ENCODE measurements around the gene ST7.
A peak's percentile ranks its signal among the peaks of the same experiment; 100 is the strongest.

The ST7 gene

DNA sequence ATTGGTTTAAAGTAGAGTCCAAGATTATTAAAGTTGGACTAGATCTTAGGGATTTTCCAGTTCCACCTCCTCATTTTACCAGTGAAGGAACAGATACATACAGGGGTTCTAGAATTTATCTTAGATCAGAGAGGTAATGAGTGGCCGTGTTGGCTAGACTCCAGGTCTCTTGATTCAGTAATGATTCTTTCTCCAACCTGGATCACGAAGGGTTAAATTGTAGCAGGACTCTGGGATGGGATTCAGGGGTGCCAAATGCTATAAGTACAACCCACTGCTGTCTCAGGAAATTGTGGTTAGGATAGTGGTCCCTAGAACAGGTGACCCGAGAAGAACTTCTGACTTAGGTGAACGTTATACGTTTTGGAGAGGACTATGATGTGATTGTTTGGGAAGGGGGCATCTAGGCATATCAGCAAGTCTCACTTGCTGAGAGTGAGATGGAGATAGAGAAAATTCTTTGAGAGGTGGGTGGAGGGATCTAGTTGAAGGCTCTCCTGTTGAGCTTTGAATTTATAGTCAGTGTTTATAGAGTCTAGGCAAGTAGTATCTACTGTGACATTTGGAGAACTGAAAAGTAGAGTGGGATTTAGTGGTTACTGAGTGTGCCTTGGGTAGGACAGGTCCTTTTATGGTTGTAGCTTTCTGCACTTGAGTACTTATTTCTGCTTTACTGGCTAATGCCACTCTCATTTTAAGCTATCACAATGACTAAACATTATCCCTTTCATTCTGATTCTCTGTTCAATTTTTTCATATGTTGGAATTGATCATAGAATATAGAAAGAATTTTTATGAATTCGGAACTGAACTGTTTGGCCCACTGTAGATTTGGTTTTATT lies 58.3 kb downstream of the ST7 start:
- TF ChIP-seq, protein P1, sequence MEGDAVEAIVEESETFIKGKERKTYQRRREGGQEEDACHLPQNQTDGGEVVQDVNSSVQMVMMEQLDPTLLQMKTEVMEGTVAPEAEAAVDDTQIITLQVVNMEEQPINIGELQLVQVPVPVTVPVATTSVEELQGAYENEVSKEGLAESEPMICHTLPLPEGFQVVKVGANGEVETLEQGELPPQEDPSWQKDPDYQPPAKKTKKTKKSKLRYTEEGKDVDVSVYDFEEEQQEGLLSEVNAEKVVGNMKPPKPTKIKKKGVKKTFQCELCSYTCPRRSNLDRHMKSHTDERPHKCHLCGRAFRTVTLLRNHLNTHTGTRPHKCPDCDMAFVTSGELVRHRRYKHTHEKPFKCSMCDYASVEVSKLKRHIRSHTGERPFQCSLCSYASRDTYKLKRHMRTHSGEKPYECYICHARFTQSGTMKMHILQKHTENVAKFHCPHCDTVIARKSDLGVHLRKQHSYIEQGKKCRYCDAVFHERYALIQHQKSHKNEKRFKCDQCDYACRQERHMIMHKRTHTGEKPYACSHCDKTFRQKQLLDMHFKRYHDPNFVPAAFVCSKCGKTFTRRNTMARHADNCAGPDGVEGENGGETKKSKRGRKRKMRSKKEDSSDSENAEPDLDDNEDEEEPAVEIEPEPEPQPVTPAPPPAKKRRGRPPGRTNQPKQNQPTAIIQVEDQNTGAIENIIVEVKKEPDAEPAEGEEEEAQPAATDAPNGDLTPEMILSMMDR (IDR thresholded peaks at IDR 0.05), result no peak
- no peak overlapping the region for H3K4me3 ChIP-seq
- H3K27ac ChIP-seq, result peak overlapping the region; percentile 50 to 83
- H3K36me3 ChIP-seq, result no peaks in the 10 kb centered on the region
- H3K9me3 ChIP-seq, result no peaks in the 10 kb centered on the region
- intact Hi-C loops (cut with DNase I; ENCODE audit: low total_unique reads), result no loop called here
- peaks cover 0 to 81% (median 31%) of the 10 kb centered on the region in 4 donors for H3K4me1 ChIP-seq
- DNase-seq, result no peak
- no peaks in the 10 kb centered on the region for H3K27me3 ChIP-seq

GRCh38 chr7:117012284-117012683 lies 59.0 kb downstream of the ST7 start:
- intact Hi-C loops (cut with DNase I; ENCODE audit: low total_unique reads), result no loop called here
- Histone ChIP-seq H3K27me3 (no peaks in the 10 kb centered on the region), H3K27ac (peak overlapping the region; percentile 50 to 83), H3K9me3 (no peaks in the 10 kb centered on the region), H3K36me3 (no peaks in the 10 kb centered on the region), H3K4me1 (peaks cover 0 to 74% (median 31%) of the 10 kb centered on the region in 4 donors), H3K4me3 (no peak overlapping the region)
- DNase-seq, result no peak
- TF ChIP-seq, protein P1 (IDR thresholded peaks at IDR 0.05), result no peak

- no peaks in the 10 kb centered on the region for H3K9me3 ChIP-seq
- no peak overlapping the region for H3K4me3 ChIP-seq
- peaks cover 0 to 71% (median 31%) of the 10 kb centered on the region in 4 donors for H3K4me1 ChIP-seq
- TF ChIP-seq, protein P1 (IDR thresholded peaks at IDR 0.05), result peak in 1 of 2 experiments; percentile 15
- DNase-seq, result no peak
- intact Hi-C loops (cut with DNase I; ENCODE audit: low total_unique reads), result no loop called here
- H3K27me3 ChIP-seq, result no peaks in the 10 kb centered on the region
- no peaks in the 10 kb centered on the region for H3K36me3 ChIP-seq
- H3K27ac ChIP-seq, result peak overlapping the region; percentile 50 to 83
These were observed 59.4 kb downstream of the ST7 start for GRCh38 chr7:117012696-117013095.

- DNase-seq, result no peak
- peak overlapping the region; percentile 14 to 30 for H3K4me3 ChIP-seq
- peaks cover 0 to 80% (median 31%) of the 10 kb centered on the region in 4 donors for H3K4me1 ChIP-seq
- no peaks in the 10 kb centered on the region for H3K9me3 ChIP-seq
- H3K27ac ChIP-seq, result peak overlapping the region; percentile 63 to 83
- H3K27me3 ChIP-seq, result no peaks in the 10 kb centered on the region
- intact Hi-C loops (cut with DNase I; ENCODE audit: low total_unique reads), result no loop called here
- H3K36me3 ChIP-seq, result no peaks in the 10 kb centered on the region
- TF ChIP-seq, protein P1 (IDR thresholded peaks at IDR 0.05), result no peak
These were observed 60.9 kb downstream of the ST7 start for GRCh38 chr7:117014099-117014656.

DNA sequence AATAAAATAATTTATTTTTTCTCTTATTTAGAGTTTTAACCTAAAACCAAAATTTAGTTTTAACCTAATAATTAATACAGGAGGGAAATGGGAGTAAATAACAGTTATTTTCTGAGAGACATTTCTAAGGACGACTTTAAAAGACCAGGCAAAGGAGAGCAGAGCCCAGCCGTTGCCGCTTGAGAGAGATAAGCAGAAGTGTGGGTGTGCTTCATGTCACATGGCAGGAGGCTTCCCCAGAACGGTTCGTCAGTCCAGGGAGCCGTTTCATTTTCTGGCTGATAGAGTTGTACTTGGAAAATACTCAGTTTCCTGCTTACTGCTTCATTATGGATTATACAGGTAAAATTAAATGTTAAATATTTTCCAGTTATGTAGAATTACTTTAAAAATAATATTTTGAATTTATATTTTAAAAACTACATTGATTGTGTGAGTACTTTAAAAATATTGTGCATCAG lies 61.4 kb downstream of the ST7 start:
- H3K4me1 ChIP-seq, result peaks cover 0 to 80% (median 26%) of the 10 kb centered on the region in 4 donors
- peak; percentile 76 for DNase-seq
- TF ChIP-seq, protein P1 (IDR thresholded peaks at IDR 0.05), result no peak
- H3K27ac ChIP-seq, result peak overlapping the region; percentile 63 to 83
- intact Hi-C loops (cut with DNase I; ENCODE audit: low total_unique reads), result no loop called here
- H3K27me3 ChIP-seq, result no peaks in the 10 kb centered on the region
- no peaks in the 10 kb centered on the region for H3K36me3 ChIP-seq
- H3K4me3 ChIP-seq, result peak overlapping the region; percentile 14 to 30
- H3K9me3 ChIP-seq, result no peaks in the 10 kb centered on the region

Data from tibial artery (tissue), 4 donors.